Endothelial cell of umbilical vein (primary cell): ENCODE results near the gene TFG. TPM values are rescaled to one million over a fixed set of nuclear protein-coding genes. Genes with fewer than 3 reads are reported as not detected.
A peak's percentile ranks its signal among the peaks of the same experiment; 100 is the strongest.

Experiments
- BruUV-seq: library from RNA; stranded (reverse); fragments of 400-500 nt; replicated peaks from 2 replicates; lab custom pipeline; 2021; lab: Mats Ljungman, UMichigan
- CTCF ChIA-PET: fragments of 300-600, 350-600 bp; sonication (Branson Sonifier 250); formaldehyde crosslinking; loops from one replicate; lab custom pipeline; 2021; ENCODE audit warnings: antibody characterized with exemption, inconsistent platforms; lab: Charles Lee
- POLR2A ChIA-PET: fragments of 300-600, 350-600 bp; sonication (Branson Sonifier 250); formaldehyde crosslinking; loops from one replicate; lab custom pipeline; 2021; ENCODE audit warnings: antibody characterized with exemption, inconsistent platforms; lab: Charles Lee
- DNase-seq: peaks from one replicate; pipeline ENCODE4 v3.0.0-alpha.2; 2011; ENCODE audit warnings: low read depth, low spot score
- FAIRE-seq: peaks from 2 replicates; lab custom pipeline; 2011; peaks lifted over from hg19 to GRCh38; lab: Jason Lieb, UNC
- H2AFZ ChIP-seq: 2 replicates; pipeline ENCODE4 v1.6.0; 2012; ENCODE audit warnings: low read depth, low read length, control low read depth, inconsistent platforms
- H3K27ac ChIP-seq: 2 replicates; pipeline ENCODE4 v1.5.1; 2011; ENCODE audit warnings: low read depth, mild to moderate bottlenecking, control low read depth, low read length, moderate library complexity; ENCODE audit not compliant: insufficient read depth
- H3K27me3 ChIP-seq, 2 experiments: 2 replicates each; pipeline versions ENCODE4 v1.6.0 to v1.6.1; 2011; ENCODE audit warnings: low read length in 2 of 2, mixed read lengths in 1 of 2; ENCODE audit not compliant: control insufficient read depth in 2 of 2, insufficient read depth in 2 of 2
- H3K36me3 ChIP-seq, 2 experiments: 2 replicates in 1 of 2; 3 replicates in 1 of 2; pipeline ENCODE4 v1.5.1; 2011; ENCODE audit warnings: low read length in 2 of 2, mild to moderate bottlenecking in 1 of 2, moderate library complexity in 1 of 2; ENCODE audit not compliant: control insufficient read depth in 2 of 2, insufficient read depth in 2 of 2; ENCODE audit errors: extremely low read depth in 1 of 2
- H3K4me1 ChIP-seq: 3 replicates; pipeline ENCODE4 v1.5.1; 2011; ENCODE audit warnings: mild to moderate bottlenecking, low read length; ENCODE audit not compliant: control insufficient read depth, insufficient read depth; ENCODE audit errors: extremely low read depth
- H3K4me2 ChIP-seq: 2 replicates; pipeline ENCODE4 v1.6.1; 2011; ENCODE audit warnings: low read length, control low read depth, mixed read lengths; ENCODE audit not compliant: insufficient read depth
- H3K4me3 ChIP-seq, 3 experiments: fragments of 200-600 bp in 1 of 3; sonication (generic), shearing (Covaris generic) in 1 of 3; replicated peaks in 1 of 3; 2 replicates each; pipeline ENCODE4 v1.5.1; 2011 to 2016; ENCODE audit warnings: control low read depth in 3 of 3, low read length in 3 of 3, mild to moderate bottlenecking in 2 of 3, inconsistent platforms in 1 of 3, low read depth in 1 of 3, moderate library complexity in 1 of 3; ENCODE audit not compliant: insufficient read depth in 1 of 3
- H3K79me2 ChIP-seq: 2 replicates; pipeline ENCODE4 v1.6.0; 2012; ENCODE audit warnings: low read length, inconsistent platforms; ENCODE audit not compliant: control insufficient read depth, insufficient read depth
- H3K9ac ChIP-seq: replicated peaks from 2 replicates; pipeline ENCODE3; 2011; ENCODE audit warnings: low read length, control low read depth; ENCODE audit not compliant: insufficient read depth; ENCODE audit errors: extremely low read depth
- H3K9me1 ChIP-seq: replicated peaks from 3 replicates; pipeline ENCODE4 v1.6.0; 2011; ENCODE audit warnings: mild to moderate bottlenecking, low read length; ENCODE audit not compliant: control insufficient read depth, insufficient read depth; ENCODE audit errors: extremely low read depth
- H3K9me3 ChIP-seq: replicated peaks from 2 replicates; pipeline ENCODE4 v1.5.1; 2012; ENCODE audit warnings: low read length, inconsistent platforms; ENCODE audit not compliant: control insufficient read depth, insufficient read depth
- H4K20me1 ChIP-seq: replicated peaks from 2 replicates; pipeline ENCODE3; 2011; ENCODE audit warnings: mild to moderate bottlenecking, low read length; ENCODE audit not compliant: control insufficient read depth, insufficient read depth; ENCODE audit errors: extremely low read depth
- CTCF ChIP-seq, 2 donors: IDR thresholded peaks; 1 replicate in 1 of 2; 2 replicates in 1 of 2; pipeline ENCODE4 v1.5.1; 2011; ENCODE audit warnings: low read length in 2 of 2, mild to moderate bottlenecking in 2 of 2, moderate library complexity in 2 of 2, control low read depth in 1 of 2, inconsistent platforms in 1 of 2, low read depth in 1 of 2; ENCODE audit not compliant: insufficient read depth in 1 of 2; ENCODE audit errors: extremely low read depth in 1 of 2
- EZH2 ChIP-seq: IDR thresholded peaks from 2 replicates; pipeline ENCODE4 v1.6.1; 2012; ENCODE audit warnings: borderline replicate concordance, low read depth, mild to moderate bottlenecking, moderate library complexity, low read length, inconsistent platforms; ENCODE audit not compliant: severe bottlenecking
- FOS ChIP-seq: IDR thresholded peaks from 2 replicates; pipeline ENCODE4 v1.6.1; 2011; ENCODE audit warnings: mild to moderate bottlenecking, low read length, moderate library complexity, borderline replicate concordance; ENCODE audit not compliant: insufficient read depth
- GATA2 ChIP-seq: IDR thresholded peaks from 2 replicates; pipeline ENCODE4 v1.7.0; 2011; ENCODE audit warnings: low read depth, mild to moderate bottlenecking, moderate library complexity, mixed read lengths, low read length; ENCODE audit not compliant: insufficient read length, insufficient read depth
- JUN ChIP-seq: IDR thresholded peaks from 2 replicates; pipeline ENCODE4 v1.6.1; 2011; ENCODE audit warnings: borderline replicate concordance, low read depth; ENCODE audit not compliant: insufficient read length, insufficient read depth
- MAX ChIP-seq: IDR thresholded peaks from 2 replicates; pipeline ENCODE4 v1.6.1; 2011; ENCODE audit not compliant: insufficient read depth, insufficient read length
- MYC ChIP-seq: IDR thresholded peaks from one replicate; pipeline ENCODE4 v1.6.1; 2011; ENCODE audit warnings: mild to moderate bottlenecking, low read depth, low read length
- POLR2A ChIP-seq: IDR thresholded peaks from 2 replicates; pipeline ENCODE4 v1.6.1; 2012; ENCODE audit warnings: low read depth, mild to moderate bottlenecking, control low read depth, low read length
- POLR2AphosphoS5 ChIP-seq: IDR thresholded peaks from 2 replicates; pipeline ENCODE4 v1.6.1; 2012; ENCODE audit warnings: low read depth, mild to moderate bottlenecking, control low read depth, low read length, moderate library complexity; ENCODE audit not compliant: insufficient read depth
- dilution Hi-C: fragments of 300-500 bp; cut with MboI; formaldehyde crosslinking; loops from one replicate; pipeline ENCODE4 v1.15.0; 2019; ENCODE audit warnings: low sequenced_read_pairs; ENCODE audit not compliant: extremely low pct_ligation_motif_present
- intact Hi-C: fragments of 100-400 bp; cut with micrococcal nuclease; formaldehyde crosslinking; loops from one replicate; pipeline ENCODE4 v1.10.0; 2022
- polyA plus RNA-seq, 4 experiments: library from polyadenylated mRNA; depleted of rRNA in 3 of 4; stranded (reverse) in 3 of 4; unstranded in 1 of 4; fragments of >200 nt; gene quantifications; 2 replicates each; pipeline versions ENCODE4 v1.2.1 to v1.2.3, GENCODE V29; 2011 to 2012; ENCODE audit warnings: missing spikeins in 1 of 4
- total RNA-seq: library from RNA; stranded (reverse); gene quantifications from 2 replicates; pipeline ENCODE4 v1.2.3, GENCODE V29; 2021

Gene TFG
- total and polyA plus RNA-seq, 2 donors (not counting 3 experiments of a cell fraction or from before 2014, with no cell fraction given) = 106 to 154 TPM

GRCh38 chr3:100761211-100761942, 52.1 kb downstream of the TFG start:
- no peak overlapping the region for H3K27ac ChIP-seq
- no peaks in the 10 kb centered on the region for H3K36me3 ChIP-seq
- DNase-seq (peak; percentile 4), FAIRE-seq (no peak)
- H3K79me2 ChIP-seq = no peaks in the 10 kb centered on the region
- no peak overlapping the region for H3K4me2 ChIP-seq
- TF ChIP-seq CTCF (IDR thresholded peaks at IDR 0.05; ENCODE audit: extremely low read depth in 1 of 2, insufficient read depth in 1 of 2, low read depth in 1 of 2, low read length in 2 of 2) (no peak), MAX (no peak)
- no peaks in the 10 kb centered on the region for H3K9me3 ChIP-seq
- ChIA-PET CTCF (interaction anchor here (1.0 to 4.7 kb wide), 7 partner anchors 8 to 435 kb away, joined by 3 to 17 read pairs (median 4); no protein-coding TSS in a partner anchor), POLR2A (no interaction called here)
- intact Hi-C loops = no loop called here
- no peak overlapping the region for H3K9ac ChIP-seq
- H4K20me1 ChIP-seq = no peaks in the 10 kb centered on the region
- H2AFZ ChIP-seq = no peak overlapping the region
- dilution Hi-C loops = no loop called here
- no peak overlapping the region for H3K4me3 ChIP-seq
- no peaks in the 10 kb centered on the region for H3K27me3 ChIP-seq
- no peaks in the 10 kb centered on the region for H3K9me1 ChIP-seq
- no TSS peak for BruUV-seq
- no peaks in the 10 kb centered on the region for H3K4me1 ChIP-seq

- Histone ChIP-seq H4K20me1 (no peaks in the 10 kb centered on the region), H3K79me2 (no peaks in the 10 kb centered on the region), H3K36me3 (no peaks in the 10 kb centered on the region), H3K9ac (no peak overlapping the region), H3K27ac (no peak overlapping the region), H3K9me3 (no peaks in the 10 kb centered on the region), H3K27me3 (no peaks in the 10 kb centered on the region), H2AFZ (no peak overlapping the region), H3K4me1 (no peaks in the 10 kb centered on the region), H3K4me2 (no peak overlapping the region), H3K9me1 (no peaks in the 10 kb centered on the region), H3K4me3 (no peak overlapping the region)
- peak; percentile 80 for DNase-seq
- ChIA-PET CTCF (interaction anchor here (1.0 to 4.7 kb wide), 5 partner anchors 9 to 434 kb away, joined by 3 to 17 read pairs (median 7); no protein-coding TSS in a partner anchor), POLR2A (no interaction called here)
- FAIRE-seq = no peak
- intact Hi-C loops (no loop called here), dilution Hi-C loops (no loop called here)
- TF ChIP-seq EZH2 (no peak), POLR2A (no peak), MYC (no peak), CTCF (IDR thresholded peaks at IDR 0.05; ENCODE audit: extremely low read depth in 1 of 2, insufficient read depth in 1 of 2, low read depth in 1 of 2, low read length in 2 of 2) (no peak), GATA2 (no peak), FOS (no peak), JUN (no peak), MAX (no peak), POLR2AphosphoS5 (no peak)
- no TSS peak for BruUV-seq
These were observed 52.7 kb downstream of the TFG start for GRCh38 chr3:100761951-100762350.
